Testis (tissue), 2 donors: ENCODE data around the gene PPP2R2C.

Experiments used
- CTCF ChIP-seq, 3 experiments: fragments of 450-650 bp in 2 of 3; fragments of 200-600 bp in 1 of 3; sonication (generic) in 1 of 3; IDR thresholded peaks; one replicate each; pipeline ENCODE4 v1.5.1; 2016 to 2019; ENCODE audit warnings: antibody characterized with exemption in 3 of 3, mild to moderate bottlenecking in 2 of 3, moderate library complexity in 1 of 3
- POLR2A ChIP-seq: fragments of 450-650 bp; IDR thresholded peaks from one replicate; pipeline ENCODE4 v1.6.1; 2017; ENCODE audit warnings: antibody characterized with exemption, mild to moderate bottlenecking, moderate library complexity

DNA sequence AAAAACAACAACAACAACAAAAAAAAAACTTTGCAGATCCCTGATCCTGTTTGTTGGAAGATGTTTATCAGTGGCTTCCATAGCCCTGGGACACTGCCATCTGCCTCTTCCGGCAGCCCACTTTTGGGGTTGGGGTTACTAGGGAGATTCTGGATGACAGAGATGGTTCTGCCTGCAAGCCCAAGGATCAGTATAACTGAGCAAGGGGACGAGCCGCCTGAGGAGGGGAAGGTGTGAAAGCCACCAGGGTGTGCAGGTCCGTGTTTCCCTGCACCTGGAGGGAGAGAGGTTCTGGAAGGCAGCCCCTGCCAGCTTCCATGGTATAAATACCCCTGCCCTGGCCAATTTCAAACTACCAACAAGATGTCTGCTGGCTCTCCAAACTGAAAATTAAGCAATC is 41.5 kb downstream of the PPP2R2C start:
- TF ChIP-seq POLR2A, result no peak
- no peak for TF ChIP-seq CTCF (IDR thresholded peaks at IDR 0.05)
